GM12891 (cell line): Measurements from ENCODE around the gene DNAJC5.
"Not testable (repeated sequence)": the region's sequence is repeated elsewhere in the genome, so short reads cannot be mapped to it uniquely, and the experiment has no call there.

Source experiments
- DNase-seq: peaks from one replicate; pipeline ENCODE4 v3.0.0; 2011; ENCODE audit warnings: low spot score; ENCODE audit not compliant: insufficient read length
- FAIRE-seq: peaks from 2 replicates; lab custom pipeline; 2011; peaks lifted over from hg19 to GRCh38; lab: Jason Lieb, UNC
- PAX5 ChIP-seq: IDR thresholded peaks from 2 replicates; pipeline ENCODE4 v1.6.1; 2011; ENCODE audit warnings: low read length, moderate library complexity, mild to moderate bottlenecking; ENCODE audit not compliant: insufficient read depth, severe bottlenecking
- POLR2A ChIP-seq: IDR thresholded peaks from 2 replicates; pipeline ENCODE4 v1.6.1; 2011; ENCODE audit warnings: low read depth, low read length, control low read depth
- POLR2AphosphoS5 ChIP-seq: IDR thresholded peaks from 2 replicates; pipeline ENCODE4 v1.6.1; 2011; ENCODE audit warnings: low read depth, low read length, control low read depth
- POU2F2 ChIP-seq: IDR thresholded peaks from 2 replicates; pipeline ENCODE4 v1.6.1; 2011; ENCODE audit warnings: low read depth, mild to moderate bottlenecking, control low read depth, low read length, moderate library complexity
- SPI1 ChIP-seq: IDR thresholded peaks from 2 replicates; pipeline ENCODE4 v1.6.1; 2011; ENCODE audit warnings: low read depth, low read length, control low read depth
- TAF1 ChIP-seq: IDR thresholded peaks from 2 replicates; pipeline ENCODE4 v1.6.1; 2011; ENCODE audit warnings: low read depth, low read length, control low read depth

The DNAJC5 gene

DNA sequence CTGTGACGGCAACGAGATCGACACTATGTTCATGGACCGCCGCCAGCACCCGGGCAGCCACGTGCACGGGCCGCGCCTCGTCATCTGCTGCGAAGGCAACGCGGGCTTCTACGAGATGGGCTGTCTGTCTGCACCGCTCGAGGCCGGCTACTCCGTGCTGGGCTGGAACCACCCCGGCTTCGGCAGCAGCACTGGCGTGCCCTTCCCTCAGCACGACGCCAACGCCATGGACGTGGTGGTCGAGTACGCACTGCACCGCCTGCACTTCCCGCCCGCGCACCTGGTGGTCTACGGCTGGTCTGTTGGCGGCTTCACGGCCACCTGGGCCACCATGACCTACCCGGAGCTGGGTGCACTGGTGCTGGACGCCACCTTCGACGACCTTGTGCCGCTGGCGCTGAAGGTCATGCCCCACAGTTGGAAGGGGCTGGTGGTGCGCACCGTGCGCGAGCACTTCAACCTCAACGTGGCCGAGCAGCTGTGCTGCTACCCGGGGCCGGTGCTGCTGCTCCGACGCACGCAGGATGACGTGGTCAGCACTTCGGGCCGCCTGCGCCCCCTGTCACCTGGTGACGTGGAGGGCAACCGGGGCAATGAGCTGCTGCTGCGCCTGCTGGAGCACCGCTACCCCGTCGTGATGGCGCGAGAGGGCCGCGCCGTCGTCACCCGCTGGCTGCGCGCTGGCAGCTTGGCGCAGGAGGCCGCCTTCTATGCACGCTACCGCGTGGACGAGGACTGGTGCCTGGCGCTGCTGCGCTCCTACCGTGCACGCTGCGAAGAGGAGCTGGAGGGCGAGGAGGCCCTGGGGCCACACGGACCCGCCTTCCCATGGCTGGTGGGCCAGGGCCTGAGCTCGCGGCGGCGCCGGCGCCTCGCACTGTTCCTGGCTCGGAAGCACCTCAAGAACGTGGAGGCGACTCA lies 32.7 kb upstream of the DNAJC5 start:
- TF ChIP-seq POLR2AphosphoS5 = no peak
- DNase-seq = no peak
- FAIRE-seq = no peak

DNA sequence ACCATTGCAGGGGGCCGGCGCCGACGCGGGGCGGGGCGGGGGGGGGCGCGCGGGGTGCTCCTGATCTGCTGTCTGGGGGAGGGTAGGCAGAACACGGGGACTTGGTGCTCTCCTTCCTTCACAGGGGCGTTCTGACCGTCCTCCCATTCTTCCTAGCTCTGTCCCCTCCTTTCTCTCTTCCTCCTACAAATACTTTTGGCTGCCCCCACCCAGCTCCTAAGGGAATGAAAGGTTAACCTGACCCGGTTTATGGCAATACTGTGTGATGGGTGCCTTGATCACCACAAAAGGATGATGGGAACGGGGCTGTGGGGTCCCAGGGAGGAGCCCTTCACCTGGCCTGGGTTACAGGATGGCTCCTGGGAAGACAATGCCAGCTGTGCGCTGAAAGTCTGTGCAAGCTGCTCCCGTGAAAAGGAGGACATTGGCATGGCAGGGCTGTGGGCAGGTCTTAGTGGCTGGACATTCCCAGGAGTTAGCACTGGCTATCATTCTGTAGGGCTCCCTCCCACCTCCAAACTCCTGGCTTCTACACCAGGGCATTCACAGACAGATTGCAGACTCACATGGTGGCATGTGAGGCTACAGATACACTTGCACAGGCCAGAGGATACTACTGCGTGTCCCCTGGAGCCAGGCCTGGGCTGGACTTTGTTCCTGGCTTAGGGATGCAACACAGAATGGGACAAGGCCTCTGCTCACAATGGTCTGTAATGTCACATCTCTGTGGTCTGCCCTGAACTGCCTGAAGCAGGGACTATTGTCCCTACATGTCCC lies 31.7 kb upstream of the DNAJC5 start:
- DNase-seq (no peak), FAIRE-seq (no peak)
- TF ChIP-seq POLR2A = no peak
- no peak for TF ChIP-seq TAF1
- no peak for TF ChIP-seq PAX5
- TF ChIP-seq POU2F2 = no peak
- TF ChIP-seq POLR2AphosphoS5 = no peak
- TF ChIP-seq SPI1 = no peak

DNA sequence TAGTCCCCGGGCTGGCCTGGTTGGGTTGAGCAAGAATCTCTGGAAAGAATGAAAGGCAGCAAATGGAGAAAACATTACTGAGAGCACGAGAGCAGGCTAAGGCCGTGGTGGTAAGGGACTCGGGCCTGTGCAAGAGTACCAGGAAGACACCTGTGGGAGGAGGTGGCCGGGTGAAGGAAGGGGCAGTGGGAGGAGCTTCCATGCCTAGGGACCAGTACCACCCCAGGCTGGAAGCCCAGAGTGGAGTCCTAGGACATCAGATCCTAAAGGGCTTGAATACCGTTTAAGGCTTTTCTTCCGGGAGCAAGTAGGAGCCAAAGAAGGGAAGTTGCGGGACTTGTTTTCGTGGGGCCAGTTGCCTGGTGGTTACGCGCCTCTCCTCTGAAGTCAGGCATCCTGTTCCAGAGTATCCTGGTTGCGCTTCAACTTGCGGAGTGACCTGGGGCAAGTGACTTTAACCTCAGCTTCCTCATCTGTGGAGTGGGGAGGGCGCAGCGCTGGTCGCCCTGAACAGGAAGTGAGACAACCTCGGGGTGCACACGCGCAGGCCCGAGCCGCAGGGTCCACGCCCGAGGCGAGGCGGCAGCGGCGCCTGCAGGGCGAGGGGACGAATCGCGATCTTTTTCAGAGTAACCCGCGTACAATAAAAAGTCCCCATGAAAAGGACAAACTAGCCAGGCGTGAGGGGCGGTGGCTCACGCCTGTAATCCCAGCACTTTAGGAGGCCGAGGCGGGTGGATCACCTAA lies 31.0 kb upstream of the DNAJC5 start:
- FAIRE-seq (peak; percentile 89), DNase-seq (peak; percentile 90)
- peak; percentile 67 for TF ChIP-seq TAF1
- TF ChIP-seq POLR2AphosphoS5 = peak; percentile 84
- TF ChIP-seq POU2F2 = peak; percentile 75
- TF ChIP-seq POLR2A = peak; percentile 70
- TF ChIP-seq PAX5 = no peak
- TF ChIP-seq SPI1 = peak; percentile 90

DNA sequence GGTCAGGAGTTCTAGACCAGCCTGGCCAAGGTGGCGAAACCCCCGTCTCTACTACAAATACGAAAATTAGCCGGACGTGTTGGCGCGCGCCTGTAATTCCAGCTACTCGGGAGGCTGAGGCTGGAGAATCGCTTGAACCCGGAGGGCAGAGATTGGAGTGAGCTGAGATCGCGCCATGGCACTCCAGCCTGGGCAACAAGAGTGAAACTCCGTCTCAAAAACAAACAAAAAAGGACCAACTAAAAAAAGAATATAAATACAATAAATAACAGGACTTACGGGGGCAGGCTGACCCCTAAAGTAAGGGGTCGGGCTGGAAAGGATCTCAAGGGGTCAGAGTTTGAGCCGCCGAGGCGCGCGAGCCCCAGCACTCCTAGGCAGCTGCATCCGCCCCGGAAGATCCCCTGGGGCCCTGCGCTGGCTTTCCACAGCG lies 30.4 kb upstream of the DNAJC5 start:
- TF ChIP-seq TAF1 = no peak; the same call in none of the 2 replicates
- TF ChIP-seq POLR2AphosphoS5 = no peak
- no peak for TF ChIP-seq PAX5
- TF ChIP-seq POU2F2 = 0 out of 2 replicates have a peak, but pooled peaks have one; percentile 7
- TF ChIP-seq POLR2A = no peak
- TF ChIP-seq SPI1 = no peak
- FAIRE-seq (no peak), DNase-seq (no peak)

DNA sequence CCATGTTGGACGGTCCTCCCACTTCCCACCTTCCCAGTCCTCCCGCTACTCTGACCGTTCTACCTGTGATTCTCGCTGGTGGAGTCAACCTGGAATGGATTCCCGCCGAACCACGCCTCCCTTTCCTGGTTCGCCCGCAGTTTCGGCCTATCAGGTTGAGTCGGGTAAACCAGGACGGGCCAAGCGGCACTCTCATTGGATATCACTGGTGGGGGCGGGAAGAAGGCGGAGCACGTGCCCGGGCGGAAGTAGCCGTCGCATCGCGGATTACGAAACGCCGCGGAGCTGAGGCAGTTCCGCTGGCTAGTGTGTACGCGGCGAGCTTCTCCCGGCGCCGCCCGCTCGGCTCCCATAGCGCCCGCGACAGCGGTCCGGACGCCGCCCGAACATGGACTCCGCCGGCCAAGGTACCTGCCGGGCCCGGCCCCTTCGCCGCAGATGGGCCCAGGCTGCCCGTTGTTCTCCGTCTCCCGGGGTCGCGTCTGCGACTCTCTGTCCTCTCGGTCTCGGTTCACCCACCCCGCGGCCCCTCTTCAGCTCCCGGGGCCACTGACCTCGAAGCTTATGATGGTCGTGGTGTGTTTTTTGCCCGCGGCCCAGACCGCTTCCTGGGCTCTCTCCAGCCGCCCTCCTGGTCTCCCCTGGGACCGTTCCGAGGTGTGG lies 29.8 kb upstream of the DNAJC5 start, which contains the start of gene TPD52L2:
TPD52L2 (plus strand) TSS at position 293 of the 663 bp plus-strand sequence; CDS start at position 389, 96 bp downstream.
- DNase-seq = peak; percentile 96
- peak; percentile 98 for FAIRE-seq
- TF ChIP-seq POU2F2 = peak; percentile 3; the same call in 1 of the 2 replicates
- peak; percentile 84 for TF ChIP-seq POLR2AphosphoS5
- TF ChIP-seq TAF1 = peak; percentile 57; the same call in 1 of the 2 replicates
- peak; percentile 83 for TF ChIP-seq POLR2A
- TF ChIP-seq SPI1 = peak; percentile 59
- peak; percentile 17 for TF ChIP-seq PAX5

DNA sequence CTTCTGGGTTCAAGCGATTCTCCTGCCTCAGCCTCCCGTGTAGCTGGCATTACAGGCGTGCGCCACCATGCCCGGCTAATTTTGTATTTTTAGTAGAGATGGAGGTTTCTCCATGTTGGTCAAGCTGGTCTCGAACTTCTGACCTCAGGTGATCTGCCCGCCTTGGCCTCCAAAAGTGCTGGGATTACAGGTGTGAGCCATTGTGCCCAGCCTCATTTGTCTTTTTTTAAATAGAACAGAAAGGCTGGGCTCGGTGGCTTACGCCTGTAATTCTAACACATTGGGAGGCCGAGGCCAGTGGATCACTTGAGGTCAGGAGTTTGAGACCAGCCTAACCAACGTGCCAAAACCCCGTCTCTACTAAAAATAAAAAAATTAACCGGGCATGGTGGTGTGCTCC lies 27.9 kb upstream of the DNAJC5 start:
- not testable (repeated sequence) for FAIRE-seq

DNA sequence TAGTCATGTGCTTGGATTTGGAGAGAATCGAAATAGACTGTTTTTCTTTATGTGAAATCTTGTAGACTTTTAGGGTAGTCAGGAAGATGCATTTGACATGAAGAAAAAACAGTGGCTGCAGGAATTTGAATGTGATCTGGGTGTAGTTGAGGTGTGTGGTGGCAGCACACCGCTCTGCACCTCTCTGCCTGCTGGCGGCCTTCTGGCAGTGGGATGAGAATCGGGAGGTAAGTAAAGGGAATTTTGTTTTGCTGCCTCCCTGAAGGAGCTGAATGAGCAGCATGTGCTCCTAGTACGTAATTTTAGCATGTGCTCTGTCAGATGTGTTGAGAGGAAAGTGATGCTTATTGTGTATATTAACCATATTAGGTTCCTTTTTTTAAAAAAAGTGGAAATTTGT lies 26.7 kb upstream of the DNAJC5 start:
- DNase-seq (no peak), FAIRE-seq (no peak)
- TF ChIP-seq TAF1 (no peak), PAX5 (no peak), POLR2AphosphoS5 (no peak), SPI1 (no peak), POU2F2 (no peak), POLR2A (no peak)

More for the DNA sequence above, 27.9 kb upstream of the DNAJC5 start:
- DNase-seq = not testable (repeated sequence)

DNA sequence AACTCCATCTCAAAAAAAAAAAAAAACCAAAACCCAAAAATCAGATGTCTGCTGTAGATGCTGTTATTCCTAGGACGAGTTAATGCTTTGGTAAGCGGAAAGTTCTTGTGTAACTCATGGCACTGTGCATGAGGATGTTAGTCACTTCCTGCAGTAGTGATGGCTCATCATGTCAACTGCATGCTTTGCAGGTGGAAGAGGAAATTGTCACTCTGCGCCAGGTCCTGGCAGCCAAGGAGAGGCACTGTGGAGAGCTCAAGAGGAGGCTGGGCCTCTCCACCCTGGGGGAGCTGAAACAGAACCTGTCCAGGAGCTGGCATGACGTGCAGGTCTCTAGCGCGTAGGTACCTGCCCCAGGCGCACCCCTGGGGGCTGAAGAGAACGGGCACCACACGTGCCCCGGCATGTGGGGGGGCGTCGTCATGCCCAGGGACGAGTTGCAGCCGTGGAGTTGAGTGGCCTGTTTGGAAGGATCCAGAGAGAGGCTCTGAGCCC lies 21.4 kb upstream of the DNAJC5 start:
- TF ChIP-seq POLR2A = no peak
- no peak for TF ChIP-seq TAF1
- TF ChIP-seq POLR2AphosphoS5 = no peak
- no peak for TF ChIP-seq SPI1
- TF ChIP-seq PAX5 = no peak
- no peak for TF ChIP-seq POU2F2
- DNase-seq (no peak), FAIRE-seq (no peak)

DNA sequence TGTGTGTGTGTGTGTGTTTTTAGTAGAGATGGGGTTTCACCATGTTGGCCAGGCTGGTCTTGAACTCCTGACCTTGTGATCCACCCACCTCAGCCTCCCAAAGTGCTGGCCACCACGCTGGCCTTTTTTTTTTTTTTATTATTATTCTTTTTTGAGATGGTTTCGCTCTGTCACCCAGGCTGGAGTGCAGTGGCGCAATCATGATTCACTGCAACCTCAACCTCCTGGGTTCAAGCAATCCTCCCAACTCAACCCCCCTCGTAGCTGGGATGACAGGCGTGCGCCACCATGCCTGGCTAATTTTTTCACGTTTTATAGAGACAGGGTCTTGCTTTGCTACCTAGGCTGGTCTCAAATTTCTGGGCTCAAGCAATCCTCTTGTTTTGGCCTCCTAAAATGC lies 20.7 kb upstream of the DNAJC5 start:
- not testable (repeated sequence) for DNase-seq, FAIRE-seq
